ENCODE measurements around the gene AFP. TPM values are rescaled to one million over a fixed set of nuclear protein-coding genes. Genes with fewer than 3 reads are reported as not detected.

AFP gene
- total and polyA plus RNA-seq, 2 of the 13 experiments (the other 11 are each of a cell fraction or from before 2014, with no cell fraction given) = 9,434 to 13,105 TPM

DNA sequence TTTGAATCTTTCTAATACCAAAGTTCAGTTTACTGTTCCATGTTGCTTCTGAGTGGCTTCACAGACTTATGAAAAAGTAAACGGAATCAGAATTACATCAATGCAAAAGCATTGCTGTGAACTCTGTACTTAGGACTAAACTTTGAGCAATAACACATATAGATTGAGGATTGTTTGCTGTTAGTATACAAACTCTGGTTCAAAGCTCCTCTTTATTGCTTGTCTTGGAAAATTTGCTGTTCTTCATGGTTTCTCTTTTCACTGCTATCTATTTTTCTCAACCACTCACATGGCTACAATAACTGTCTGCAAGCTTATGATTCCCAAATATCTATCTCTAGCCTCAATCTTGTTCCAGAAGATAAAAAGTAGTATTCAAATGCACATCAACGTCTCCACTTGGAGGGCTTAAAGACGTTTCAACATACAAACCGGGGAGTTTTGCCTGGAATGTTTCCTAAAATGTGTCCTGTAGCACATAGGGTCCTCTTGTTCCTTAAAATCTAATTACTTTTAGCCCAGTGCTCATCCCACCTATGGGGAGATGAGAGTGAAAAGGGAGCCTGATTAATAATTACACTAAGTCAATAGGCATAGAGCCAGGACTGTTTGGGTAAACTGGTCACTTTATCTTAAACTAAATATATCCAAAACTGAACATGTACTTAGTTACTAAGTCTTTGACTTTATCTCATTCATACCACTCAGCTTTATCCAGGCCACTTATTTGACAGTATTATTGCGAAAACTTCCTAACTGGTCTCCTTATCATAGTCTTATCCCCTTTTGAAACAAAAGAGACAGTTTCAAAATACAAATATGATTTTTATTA, 3.6 kb upstream of the AFP start (continued):
- TF ChIP-seq TFAP4 (IDR thresholded peaks at IDR 0.05; ENCODE audit: borderline replicate concordance, low read depth) (no peak), AKAP8 (CRISPR knock-in tag; IDR thresholded peaks at IDR 0.05) (no peak), ZBTB46 (CRISPR knock-in tag; IDR thresholded peaks at IDR 0.05; ENCODE audit: borderline replicate concordance) (no peak), TCF7 (IDR thresholded peaks at IDR 0.05; ENCODE audit: low read depth) (peak; percentile 93), ZNF589 (CRISPR knock-in tag; conservative IDR thresholded peaks at IDR 0.05) (no peak), HMG20B (CRISPR knock-in tag; conservative IDR thresholded peaks at IDR 0.05) (peak; percentile 51; the same call in 1 of the 2 replicates), ZNF570 (CRISPR knock-in tag; IDR thresholded peaks at IDR 0.05; ENCODE audit: borderline replicate concordance) (no peak), CEBPB (IDR thresholded peaks at IDR 0.05; ENCODE audit: borderline replicate concordance, low read depth, low read length) (peak; percentile 94), HNRNPLL (IDR thresholded peaks at IDR 0.05; ENCODE audit: low read depth, low read length, poor library complexity, severe bottlenecking) (no peak), KMT2B (CRISPR knock-in tag; IDR thresholded peaks at IDR 0.05) (0 out of 2 replicates have a peak, but pooled peaks have one; percentile 14), SAP130 (CRISPR knock-in tag; IDR thresholded peaks at IDR 0.05; ENCODE audit: low read depth) (peak; percentile 71), SMYD3 (CRISPR knock-in tag; IDR thresholded peaks at IDR 0.05) (no peak), ESRRA (CRISPR knock-in tag; IDR thresholded peaks at IDR 0.05; ENCODE audit: low read depth) (no peak), CREBL2 (CRISPR knock-in tag; IDR thresholded peaks at IDR 0.05; ENCODE audit: borderline replicate concordance) (no peak)
- TF ChIP-seq, protein P1, sequence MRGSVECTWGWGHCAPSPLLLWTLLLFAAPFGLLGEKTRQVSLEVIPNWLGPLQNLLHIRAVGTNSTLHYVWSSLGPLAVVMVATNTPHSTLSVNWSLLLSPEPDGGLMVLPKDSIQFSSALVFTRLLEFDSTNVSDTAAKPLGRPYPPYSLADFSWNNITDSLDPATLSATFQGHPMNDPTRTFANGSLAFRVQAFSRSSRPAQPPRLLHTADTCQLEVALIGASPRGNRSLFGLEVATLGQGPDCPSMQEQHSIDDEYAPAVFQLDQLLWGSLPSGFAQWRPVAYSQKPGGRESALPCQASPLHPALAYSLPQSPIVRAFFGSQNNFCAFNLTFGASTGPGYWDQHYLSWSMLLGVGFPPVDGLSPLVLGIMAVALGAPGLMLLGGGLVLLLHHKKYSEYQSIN (CRISPR knock-in tag; IDR thresholded peaks at IDR 0.05; ENCODE audit: borderline replicate concordance) = no peak
- TF ChIP-seq, protein P2, sequence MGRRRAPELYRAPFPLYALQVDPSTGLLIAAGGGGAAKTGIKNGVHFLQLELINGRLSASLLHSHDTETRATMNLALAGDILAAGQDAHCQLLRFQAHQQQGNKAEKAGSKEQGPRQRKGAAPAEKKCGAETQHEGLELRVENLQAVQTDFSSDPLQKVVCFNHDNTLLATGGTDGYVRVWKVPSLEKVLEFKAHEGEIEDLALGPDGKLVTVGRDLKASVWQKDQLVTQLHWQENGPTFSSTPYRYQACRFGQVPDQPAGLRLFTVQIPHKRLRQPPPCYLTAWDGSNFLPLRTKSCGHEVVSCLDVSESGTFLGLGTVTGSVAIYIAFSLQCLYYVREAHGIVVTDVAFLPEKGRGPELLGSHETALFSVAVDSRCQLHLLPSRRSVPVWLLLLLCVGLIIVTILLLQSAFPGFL (CRISPR knock-in tag; IDR thresholded peaks at IDR 0.05) = no peak
- TF ChIP-seq, protein P3, sequence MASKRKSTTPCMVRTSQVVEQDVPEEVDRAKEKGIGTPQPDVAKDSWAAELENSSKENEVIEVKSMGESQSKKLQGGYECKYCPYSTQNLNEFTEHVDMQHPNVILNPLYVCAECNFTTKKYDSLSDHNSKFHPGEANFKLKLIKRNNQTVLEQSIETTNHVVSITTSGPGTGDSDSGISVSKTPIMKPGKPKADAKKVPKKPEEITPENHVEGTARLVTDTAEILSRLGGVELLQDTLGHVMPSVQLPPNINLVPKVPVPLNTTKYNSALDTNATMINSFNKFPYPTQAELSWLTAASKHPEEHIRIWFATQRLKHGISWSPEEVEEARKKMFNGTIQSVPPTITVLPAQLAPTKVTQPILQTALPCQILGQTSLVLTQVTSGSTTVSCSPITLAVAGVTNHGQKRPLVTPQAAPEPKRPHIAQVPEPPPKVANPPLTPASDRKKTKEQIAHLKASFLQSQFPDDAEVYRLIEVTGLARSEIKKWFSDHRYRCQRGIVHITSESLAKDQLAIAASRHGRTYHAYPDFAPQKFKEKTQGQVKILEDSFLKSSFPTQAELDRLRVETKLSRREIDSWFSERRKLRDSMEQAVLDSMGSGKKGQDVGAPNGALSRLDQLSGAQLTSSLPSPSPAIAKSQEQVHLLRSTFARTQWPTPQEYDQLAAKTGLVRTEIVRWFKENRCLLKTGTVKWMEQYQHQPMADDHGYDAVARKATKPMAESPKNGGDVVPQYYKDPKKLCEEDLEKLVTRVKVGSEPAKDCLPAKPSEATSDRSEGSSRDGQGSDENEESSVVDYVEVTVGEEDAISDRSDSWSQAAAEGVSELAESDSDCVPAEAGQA (IDR thresholded peaks at IDR 0.05; ENCODE audit: low read depth) = no peak
- TF ChIP-seq, protein P3 (CRISPR knock-in tag; IDR thresholded peaks at IDR 0.05; ENCODE audit: borderline replicate concordance) = no peak; the same call in 1 of the 2 replicates
